Kasumi-1 (cell line): ENCODE data around the gene RPAIN.

Experiments
- DNase-seq, 2 experiments: peaks; one replicate each; lab custom pipeline; 2025; lab: John Stamatoyannopoulos, UW

RPAIN gene

GRCh38 chr17:5419959-5420653, at the start of gene RPAIN:
TSS of gene RPAIN (plus strand) at chr17:5420182. CDS start at chr17:5420211, 29 bp downstream.
- DNase-seq = peak; percentile 72 to 80

DNA sequence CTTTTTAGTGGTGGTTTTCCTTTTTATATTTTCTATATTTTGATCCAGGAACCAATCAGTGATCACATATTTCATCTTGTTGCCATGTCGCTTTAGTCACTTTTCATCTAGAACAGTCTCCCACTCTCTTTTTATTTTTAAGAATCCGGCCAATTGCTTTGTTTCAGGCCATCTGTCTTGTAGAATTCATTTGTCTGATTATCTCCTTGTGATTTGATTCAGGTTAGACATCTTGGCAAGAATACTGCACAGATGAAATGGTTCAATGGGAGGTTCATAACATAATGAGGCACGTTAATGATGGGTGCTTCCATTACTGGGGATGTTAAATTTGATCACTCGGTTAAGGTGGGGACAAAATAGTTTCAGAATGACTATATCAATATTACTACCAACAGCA, 49.6 kb upstream of the RPAIN start:
- no peak for DNase-seq

DNA sequence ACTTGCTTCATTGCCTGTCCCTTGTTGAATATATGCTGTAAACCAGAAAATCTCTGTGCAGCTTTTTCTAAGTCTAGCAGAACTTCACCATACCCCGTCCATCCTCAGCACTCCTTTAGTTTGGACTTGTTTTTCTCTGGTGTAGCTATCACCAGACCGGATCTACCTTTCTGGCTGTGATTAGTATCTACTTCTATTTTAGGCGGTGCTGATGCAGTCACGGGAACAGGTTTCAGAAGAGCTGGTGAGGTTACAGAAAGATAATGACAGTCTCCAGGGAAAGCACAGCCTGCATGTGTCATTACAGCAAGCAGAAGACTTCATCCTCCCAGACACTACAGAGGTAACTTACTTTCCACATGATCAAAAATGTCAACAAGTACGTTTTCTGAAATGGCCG, 46.9 kb upstream of the RPAIN start:
- no peak for DNase-seq

DNA sequence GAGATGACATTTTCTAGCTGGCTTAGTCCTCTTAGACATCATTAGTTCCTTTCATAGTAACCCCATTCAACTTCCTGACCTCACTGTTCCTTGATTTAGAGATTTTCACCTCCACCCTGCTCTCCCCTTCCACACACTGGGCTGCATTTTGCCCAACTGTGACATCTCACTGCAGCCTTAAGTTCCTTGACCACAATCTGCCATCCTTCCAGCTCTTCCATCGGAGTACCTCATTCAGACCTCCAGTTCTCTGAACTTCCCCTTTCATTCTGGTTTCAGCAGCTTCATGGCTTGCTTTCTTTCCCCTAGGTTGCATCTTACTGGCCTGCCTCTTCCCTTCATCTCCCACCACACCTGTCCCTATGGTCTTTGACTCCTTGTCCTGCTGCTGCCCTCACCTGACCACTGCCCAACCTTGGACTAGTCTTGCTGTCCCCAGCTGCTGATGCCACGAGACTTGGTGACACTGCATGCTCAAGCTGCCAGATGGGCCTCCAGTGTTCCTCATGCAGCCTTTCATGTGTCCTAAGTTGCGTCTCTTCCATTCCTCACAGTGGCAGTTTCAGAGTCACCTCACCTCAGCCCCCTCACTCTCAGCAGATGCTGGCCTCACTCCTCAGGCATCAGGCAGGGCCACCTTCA, 41.3 kb upstream of the RPAIN start:
- DNase-seq = peak; percentile 31 to 45

- DNase-seq = no peak
Observed at GRCh38 chr17:5379351-5380107, 40.5 kb upstream of the RPAIN start.

GRCh38 chr17:5380491-5381135, 39.4 kb upstream of the RPAIN start:
- DNase-seq = no peak

DNA sequence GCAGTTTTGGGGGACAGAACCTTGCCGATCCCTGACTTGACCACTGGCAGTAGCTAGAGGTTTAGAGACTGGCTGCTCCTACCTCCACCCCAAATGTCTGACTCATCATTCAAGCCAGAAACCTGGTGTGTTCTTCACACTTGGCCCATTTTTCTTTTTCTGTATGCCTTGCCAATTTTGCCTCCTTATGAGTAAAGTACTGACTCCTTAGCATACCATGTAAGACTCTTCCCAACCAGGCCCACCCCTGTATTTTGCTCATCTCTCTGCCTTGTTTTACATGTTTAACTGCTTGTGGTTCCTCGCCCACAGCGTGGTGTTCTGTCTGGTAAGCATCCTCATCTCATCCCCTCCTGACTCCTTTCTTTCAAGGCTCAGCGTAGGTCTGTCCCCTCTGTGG, 38.4 kb upstream of the RPAIN start:
- DNase-seq = no peak

DNA sequence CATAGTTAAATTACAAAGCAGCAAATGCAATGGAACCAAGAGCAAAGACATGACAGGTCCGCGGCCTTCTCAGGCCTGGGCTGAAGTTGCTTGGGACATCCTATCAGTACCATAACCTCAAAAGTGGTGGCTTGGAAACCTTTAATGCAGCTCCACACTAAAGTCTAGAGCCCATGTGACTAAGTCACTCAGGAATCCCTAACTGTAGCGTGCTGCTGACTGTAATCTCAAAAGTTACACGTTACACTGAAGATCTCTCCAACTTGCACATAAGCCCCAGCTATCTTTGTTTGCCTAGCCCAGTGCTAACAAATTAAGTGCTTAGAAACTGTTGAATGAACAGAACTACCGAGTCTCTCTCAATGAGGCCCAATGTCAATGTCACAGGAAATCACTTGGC, 28.3 kb upstream of the RPAIN start:
- no peak for DNase-seq

- no peak for DNase-seq
Observed at GRCh38 chr17:5396612-5397011, 23.4 kb upstream of the RPAIN start.

GRCh38 chr17:5399767-5400166, 20.2 kb upstream of the RPAIN start:
- no peak for DNase-seq

DNA sequence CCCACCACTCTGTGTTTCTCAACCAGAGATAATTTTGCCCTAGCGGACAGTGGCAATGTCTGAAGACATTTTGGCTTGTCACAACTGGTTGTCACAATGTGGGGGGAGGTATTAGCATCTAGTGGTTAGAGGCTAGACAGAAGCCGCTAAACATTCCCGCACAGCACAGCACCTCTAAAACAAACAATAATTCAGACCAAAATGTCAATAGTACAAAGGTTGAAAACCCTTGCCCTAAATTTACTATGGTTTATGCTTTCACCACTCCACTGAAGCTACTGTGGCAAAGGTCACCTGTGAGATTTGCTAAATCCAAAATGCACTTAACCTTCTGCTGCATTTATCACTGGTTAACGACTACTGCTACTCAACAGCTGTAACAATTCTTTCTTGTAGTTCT, 14.6 kb upstream of the RPAIN start:
- no peak for DNase-seq

GRCh38 chr17:5408186-5408585, 11.8 kb upstream of the RPAIN start:
- no peak for DNase-seq

GRCh38 chr17:5410594-5411272, 9.2 kb upstream of the RPAIN start:
- no peak for DNase-seq

DNA sequence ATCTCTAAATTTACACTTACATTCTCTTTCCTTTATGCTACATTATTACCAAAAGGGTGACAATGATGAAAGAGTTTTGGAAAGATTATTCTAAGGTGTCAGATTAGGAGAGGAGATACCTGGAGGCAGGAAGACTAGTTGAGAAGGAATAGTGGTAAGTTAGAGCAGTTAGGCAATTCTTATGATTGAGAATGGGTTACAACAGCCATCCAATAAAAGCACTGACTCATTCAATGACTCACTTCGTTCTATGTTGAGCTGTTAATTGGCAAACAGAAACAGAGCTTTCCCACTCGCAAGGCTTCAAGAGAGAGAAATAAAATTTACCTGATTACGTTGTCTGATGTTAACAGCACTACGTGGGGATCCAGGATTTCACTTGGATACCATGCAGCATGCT, 6.3 kb upstream of the RPAIN start:
- no peak for DNase-seq

- DNase-seq = no peak
Observed at GRCh38 chr17:5416901-5417300, 3.1 kb upstream of the RPAIN start.

GRCh38 chr17:5418858-5419355, 1.1 kb upstream of the RPAIN start:
- DNase-seq = peak; percentile 23 to 57

- DNase-seq = peak; percentile 89 to 91
Observed at GRCh38 chr17:5419356-5419958, 525 bp upstream of the RPAIN start, which contains the start of gene NUP88. TSS of gene NUP88 (minus strand) at chr17:5419662. CDS start at chr17:5419650, 12 bp downstream.

GRCh38 chr17:5422505-5422904, 2.5 kb downstream of the RPAIN start:
- DNase-seq = no peak

DNA sequence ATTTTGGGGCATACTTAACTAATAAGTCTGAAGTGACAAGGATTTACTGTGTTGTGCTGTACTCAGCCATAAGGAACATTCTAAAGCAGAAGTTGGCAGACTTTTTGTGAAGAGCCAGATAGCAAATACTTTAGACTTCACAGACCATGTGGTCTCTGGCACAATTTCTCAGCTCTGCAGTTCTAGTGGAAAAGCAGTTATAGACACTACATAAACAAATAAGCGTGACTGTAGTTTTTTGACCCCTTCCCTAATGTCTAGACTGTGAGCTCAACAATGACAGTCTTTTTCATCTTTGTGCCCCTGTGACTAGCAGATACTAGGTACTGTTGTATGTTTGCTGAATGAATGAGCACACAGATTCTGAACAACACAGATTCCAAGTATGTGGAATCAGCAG, 4.9 kb downstream of the RPAIN start:
- DNase-seq = no peak

- DNase-seq = no peak
Observed at GRCh38 chr17:5425826-5426225, 5.8 kb downstream of the RPAIN start.

GRCh38 chr17:5429191-5429887, 9.4 kb downstream of the RPAIN start:
- DNase-seq = no peak
